Caco-2 (cell line): ENCODE data around the gene AMPH. TPM values are rescaled to one million over a fixed set of nuclear protein-coding genes. Genes with fewer than 3 reads are reported as not detected.

Source experiments
- BruUV-seq: library from RNA; stranded (reverse); fragments of 400-500 nt; replicated peaks from 2 replicates; lab custom pipeline; 2021; lab: Mats Ljungman, UMichigan
- CTCF ChIA-PET: fragments of 300-600 bp; sonication (Branson Sonifier 250); formaldehyde crosslinking; loops from one replicate; lab custom pipeline; 2022; ENCODE audit warnings: antibody characterized with exemption; lab: Charles Lee
- POLR2A ChIA-PET: fragments of 300-600 bp; sonication (Branson Sonifier 250); formaldehyde crosslinking; loops from one replicate; lab custom pipeline; 2022; ENCODE audit warnings: antibody characterized with exemption; lab: Charles Lee
- DNase-seq, 2 experiments: peaks; one replicate each; pipeline versions ENCODE4 v3.0.0 to v3.0.0-alpha.2; 2020 to 2022
- H3K27me3 ChIP-seq: replicated peaks from 2 replicates; pipeline ENCODE4 v1.6.0; 2011; ENCODE audit warnings: low read length; ENCODE audit not compliant: control insufficient read depth, insufficient read depth
- H3K36me3 ChIP-seq: 2 replicates; pipeline ENCODE4 v1.5.1; 2011; ENCODE audit warnings: low read length; ENCODE audit not compliant: control insufficient read depth, insufficient read depth
- H3K4me1 ChIP-seq: fragments of 250-450 bp; sonication (Bioruptor Pico); 2 replicates; pipeline ENCODE4 v1.5.1; 2020; ENCODE audit warnings: mild to moderate bottlenecking
- H3K4me3 ChIP-seq: 2 replicates; pipeline ENCODE4 v1.5.1; 2011; ENCODE audit warnings: low read depth, mild to moderate bottlenecking, control low read depth, low read length
- H3K9me3 ChIP-seq: fragments of 250-450 bp; sonication (Bioruptor Pico); 2 replicates; pipeline ENCODE4 v1.5.1; 2020; ENCODE audit warnings: mild to moderate bottlenecking, moderate library complexity
- H3K27ac Mint-ChIP-seq: one replicate; pipeline ENCODE4 v1.8.0; 2022; ENCODE audit warnings: mixed read lengths; ENCODE audit not compliant: unreplicated experiment
- H3K27me3 Mint-ChIP-seq: one replicate; pipeline ENCODE4 v1.8.0; 2022; ENCODE audit warnings: mixed read lengths; ENCODE audit not compliant: insufficient read depth, unreplicated experiment
- H3K36me3 Mint-ChIP-seq: one replicate; pipeline ENCODE4 v1.8.0; 2022; ENCODE audit warnings: mild to moderate bottlenecking, mixed read lengths; ENCODE audit not compliant: insufficient read depth, unreplicated experiment
- H3K4me1 Mint-ChIP-seq: one replicate; pipeline ENCODE4 v1.8.0; 2022; ENCODE audit warnings: low read depth, mixed read lengths; ENCODE audit not compliant: unreplicated experiment
- H3K4me3 Mint-ChIP-seq: one replicate; pipeline ENCODE4 v1.8.0; 2022; ENCODE audit warnings: mild to moderate bottlenecking, moderate library complexity, mixed read lengths; ENCODE audit not compliant: unreplicated experiment
- H3K9me3 Mint-ChIP-seq: one replicate; pipeline ENCODE4 v1.8.0; 2022; ENCODE audit warnings: mixed read lengths; ENCODE audit not compliant: unreplicated experiment
- CTCF ChIP-seq, 2 experiments: fragments of 200-600 bp in 1 of 2; IDR thresholded peaks; 1 replicate in 1 of 2; 2 replicates in 1 of 2; pipeline versions ENCODE4 v1.5.1 to v1.8.0; 2011 to 2022; ENCODE audit warnings: antibody characterized with exemption in 1 of 2, control low read depth in 1 of 2, inconsistent platforms in 1 of 2, low read depth in 1 of 2, low read length in 1 of 2, mild to moderate bottlenecking in 1 of 2, moderate library complexity in 1 of 2; ENCODE audit not compliant: insufficient read depth in 1 of 2, severe bottlenecking in 1 of 2, unreplicated experiment in 1 of 2
- intact Hi-C: fragments of 100-400 bp; cut with micrococcal nuclease; formaldehyde crosslinking; loops from one replicate; pipeline ENCODE4 v1.10.0; 2022; ENCODE audit not compliant: unreplicated experiment
- total RNA-seq: library from RNA; stranded (reverse); gene quantifications from 2 replicates; pipeline ENCODE4 v1.2.3, GENCODE V29; 2022

AMPH gene
- total RNA-seq, 1 experiment from 2014 or later = not detected

GRCh38 chr7:38664972-38665371 is 33.8 kb upstream of the AMPH start:
- no peaks in the 10 kb centered on the region for H3K27me3 ChIP-seq
- intact Hi-C loops = no loop called here
- no peak overlapping the region for H3K4me3 Mint-ChIP-seq

GRCh38 chr7:38660427-38661099 is 29.4 kb upstream of the AMPH start:
- H3K4me3 ChIP-seq = no peak overlapping the region
- H3K27me3 Mint-ChIP-seq = peaks cover 15% of the 10 kb centered on the region
- H3K27me3 ChIP-seq = no peaks in the 10 kb centered on the region
- H3K4me1 ChIP-seq = no peaks in the 10 kb centered on the region
- POLR2A ChIA-PET = no interaction called here
- no peaks in the 10 kb centered on the region for H3K4me1 Mint-ChIP-seq
- H3K36me3 ChIP-seq = no peaks in the 10 kb centered on the region
- DNase-seq = peak in 1 of 2 experiments; percentile 29
- H3K4me3 Mint-ChIP-seq = no peak overlapping the region
- no peaks in the 10 kb centered on the region for H3K9me3 ChIP-seq
- H3K36me3 Mint-ChIP-seq = no peaks in the 10 kb centered on the region
- no TSS peak for BruUV-seq
- CTCF ChIA-PET = interaction anchor here (0.6 to 0.9 kb wide), 2 partner anchors 11 to 375 kb away, joined by 3 read pairs; no protein-coding TSS in a partner anchor
- H3K27ac Mint-ChIP-seq = no peak overlapping the region
- no peaks in the 10 kb centered on the region for H3K9me3 Mint-ChIP-seq
- TF ChIP-seq CTCF (IDR thresholded peaks at IDR 0.05; ENCODE audit: insufficient read depth in 1 of 2, low read depth in 1 of 2, low read length in 1 of 2, severe bottlenecking in 1 of 2, unreplicated experiment in 1 of 2) = peak; percentile 45 to 54
- intact Hi-C loops = loop anchor here (1.0 kb wide), 1 partner anchor 208 kb away; no protein-coding TSS in a partner anchor

More at GRCh38 chr7:38664972-38665371, 33.8 kb upstream of the AMPH start:
- TF ChIP-seq CTCF (IDR thresholded peaks at IDR 0.05; ENCODE audit: insufficient read depth in 1 of 2, low read depth in 1 of 2, low read length in 1 of 2, severe bottlenecking in 1 of 2, unreplicated experiment in 1 of 2) = no peak
- BruUV-seq = no TSS peak
- no peaks in the 10 kb centered on the region for H3K36me3 Mint-ChIP-seq
- no peak overlapping the region for H3K27ac Mint-ChIP-seq
- H3K27me3 Mint-ChIP-seq = peaks cover 22% of the 10 kb centered on the region
- CTCF ChIA-PET = no interaction called here
- H3K9me3 Mint-ChIP-seq = no peaks in the 10 kb centered on the region
- no peaks in the 10 kb centered on the region for H3K4me1 ChIP-seq
- no peaks in the 10 kb centered on the region for H3K9me3 ChIP-seq
- H3K36me3 ChIP-seq = no peaks in the 10 kb centered on the region
- DNase-seq = no peak
- H3K4me1 Mint-ChIP-seq = no peaks in the 10 kb centered on the region
- no peak overlapping the region for H3K4me3 ChIP-seq
- POLR2A ChIA-PET = no interaction called here

- Histone ChIP-seq H3K4me3 (no peak overlapping the region), H3K9me3 (no peaks in the 10 kb centered on the region), H3K27me3 (no peaks in the 10 kb centered on the region), H3K36me3 (no peaks in the 10 kb centered on the region), H3K4me1 (no peaks in the 10 kb centered on the region)
- CTCF ChIA-PET = interaction anchor here (0.6 to 0.9 kb wide), 2 partner anchors 12 to 376 kb away, joined by 3 read pairs; no protein-coding TSS in a partner anchor
- DNase-seq = no peak
- intact Hi-C loops = loop anchor here (1.0 kb wide), 1 partner anchor 208 kb away; no protein-coding TSS in a partner anchor
- Mint-ChIP-seq H3K27ac (no peak overlapping the region), H3K4me1 (no peaks in the 10 kb centered on the region), H3K9me3 (no peaks in the 10 kb centered on the region), H3K4me3 (no peak overlapping the region), H3K27me3 (peaks cover 15% of the 10 kb centered on the region), H3K36me3 (no peaks in the 10 kb centered on the region)
- POLR2A ChIA-PET = no interaction called here
- no peak for TF ChIP-seq CTCF (IDR thresholded peaks at IDR 0.05; ENCODE audit: insufficient read depth in 1 of 2, low read depth in 1 of 2, low read length in 1 of 2, severe bottlenecking in 1 of 2, unreplicated experiment in 1 of 2)
- no TSS peak for BruUV-seq
Observed at GRCh38 chr7:38659931-38660330, 28.8 kb upstream of the AMPH start.
